ENCODE results near the gene THAP7.
A peak's percentile ranks its signal among the peaks of the same experiment; 100 is the strongest.
"Not testable (repeated sequence)": the region's sequence is repeated elsewhere in the genome, so short reads cannot be mapped to it uniquely, and the experiment has no call there.

Gene THAP7, protein sequence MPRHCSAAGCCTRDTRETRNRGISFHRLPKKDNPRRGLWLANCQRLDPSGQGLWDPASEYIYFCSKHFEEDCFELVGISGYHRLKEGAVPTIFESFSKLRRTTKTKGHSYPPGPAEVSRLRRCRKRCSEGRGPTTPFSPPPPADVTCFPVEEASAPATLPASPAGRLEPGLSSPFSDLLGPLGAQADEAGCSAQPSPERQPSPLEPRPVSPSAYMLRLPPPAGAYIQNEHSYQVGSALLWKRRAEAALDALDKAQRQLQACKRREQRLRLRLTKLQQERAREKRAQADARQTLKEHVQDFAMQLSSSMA

DNA sequence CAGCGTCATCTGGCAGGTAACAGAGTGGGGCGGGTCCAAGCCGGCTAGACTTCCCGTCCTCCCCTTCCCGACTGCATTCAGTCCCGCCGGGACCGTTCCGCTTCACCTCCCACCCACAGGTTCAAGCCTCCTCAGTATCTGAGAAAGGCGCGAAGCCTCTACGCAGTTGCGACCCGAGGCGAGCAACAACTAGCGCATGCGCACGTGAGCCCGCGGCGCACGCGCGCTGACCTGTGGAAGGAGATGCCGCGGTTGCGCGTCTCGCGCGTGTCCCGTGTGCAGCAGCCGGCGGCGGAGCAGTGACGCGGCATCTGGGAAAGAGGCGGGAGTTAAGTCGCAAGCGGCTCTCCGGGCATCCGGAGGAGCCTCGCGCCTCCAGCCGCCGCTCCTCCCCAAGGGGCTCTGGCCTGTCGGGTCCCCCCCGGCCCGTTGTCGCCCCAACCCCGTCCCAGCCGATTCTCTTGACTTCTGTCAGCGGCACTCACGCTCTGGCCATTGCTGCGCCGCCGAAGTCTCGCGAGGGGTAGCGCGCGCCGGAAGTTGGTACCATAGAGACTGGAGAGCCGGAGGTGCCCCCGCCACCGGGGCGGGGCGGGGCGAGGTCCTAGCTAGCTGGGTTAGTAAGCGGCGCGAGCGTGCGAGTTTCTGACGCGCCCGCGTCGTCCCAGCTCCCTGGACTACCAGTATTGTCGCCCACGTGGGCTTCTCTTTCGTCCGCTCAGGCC is at the start of gene THAP7:
TSS of gene THAP7 (minus strand) at position 518 of the 725 bp plus-strand sequence. CDS start at position 311, 207 bp downstream.
- no peaks in the 10 kb centered on the region for H3K27me3 Mint-ChIP-seq
- H3K27ac Mint-ChIP-seq, result peak within 1 kb of the TSS; percentile 97 to 98
- peaks cover 43% of the 10 kb centered on the region for H3K4me1 Mint-ChIP-seq
- ATAC-seq (peak; percentile 95), DNase-seq (peak; percentile 97)
- H3K4me3 Mint-ChIP-seq, result peak within 1 kb of the TSS; percentile 93 to 98
- no peaks in the 10 kb centered on the region for H3K9me3 Mint-ChIP-seq

DNA sequence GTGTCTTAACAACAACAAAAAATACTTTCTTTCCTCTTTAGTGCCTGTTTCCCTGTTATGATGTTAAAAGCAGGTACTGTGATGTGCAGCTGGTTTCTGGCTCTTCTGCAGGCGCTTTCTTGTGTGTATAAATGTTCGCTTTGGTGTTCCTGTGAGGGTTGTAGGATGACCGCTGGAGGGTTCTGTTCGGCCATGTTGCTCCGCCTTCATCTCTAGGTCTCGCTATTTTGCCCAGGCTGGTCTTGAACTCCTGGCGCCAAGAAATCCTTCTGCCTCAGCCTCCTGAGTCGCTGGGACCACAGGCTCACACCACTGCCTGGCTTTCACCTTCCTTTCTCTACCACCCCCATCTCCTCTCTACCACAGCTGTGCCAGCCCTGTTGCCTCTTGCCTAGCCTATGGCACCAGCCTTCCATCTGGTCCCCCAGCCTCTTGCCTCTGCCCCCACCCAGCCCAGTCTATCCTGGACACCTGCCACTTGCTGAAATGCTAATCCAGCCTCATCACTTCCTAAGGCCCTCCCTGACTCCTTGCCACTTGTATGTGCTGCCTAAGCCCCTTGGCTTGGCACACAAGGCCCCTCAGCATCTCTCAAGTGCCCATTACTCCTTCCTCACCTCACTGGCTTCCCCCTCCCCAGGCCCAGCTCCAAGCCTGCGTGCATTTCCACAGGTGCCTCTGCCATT is 49.4 kb upstream of the THAP7 start:
- H3K27me3 Mint-ChIP-seq, result peaks cover 13% of the 10 kb centered on the region
- H3K27ac Mint-ChIP-seq, result peak overlapping the region in 1 of 2 donors; percentile 43
- DNase-seq, result no peak
- no peak for ATAC-seq
- no peak overlapping the region for H3K4me3 Mint-ChIP-seq
- no peaks in the 10 kb centered on the region for H3K9me3 Mint-ChIP-seq
- peaks cover 33% of the 10 kb centered on the region for H3K4me1 Mint-ChIP-seq

DNA sequence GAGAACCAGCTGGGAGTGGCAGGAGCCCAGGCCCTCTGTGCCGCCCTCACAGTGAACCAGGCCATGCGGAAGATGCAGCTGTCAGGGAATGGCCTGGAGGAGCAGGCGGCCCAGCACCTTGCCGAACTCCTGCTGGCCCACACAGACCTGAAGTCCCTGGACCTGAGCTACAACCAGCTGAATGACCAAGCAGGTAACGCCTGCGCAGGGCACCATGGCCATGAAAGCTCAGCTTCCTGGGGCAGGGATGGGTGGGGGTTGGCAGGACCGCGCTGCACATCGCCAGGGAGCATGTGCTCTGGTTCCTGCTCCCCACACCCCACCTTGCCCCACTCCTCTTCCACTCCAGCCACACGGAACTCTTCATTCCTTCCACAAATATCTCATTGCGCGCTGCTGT is 47.0 kb upstream of the THAP7 start:
- Mint-ChIP-seq H3K4me1 (peaks cover 32% of the 10 kb centered on the region), H3K27me3 (peaks cover 18% of the 10 kb centered on the region)
- H3K4me3 Mint-ChIP-seq, H3K27ac Mint-ChIP-seq, DNase-seq, ATAC-seq, H3K9me3 Mint-ChIP-seq: not testable (repeated sequence)

DNA sequence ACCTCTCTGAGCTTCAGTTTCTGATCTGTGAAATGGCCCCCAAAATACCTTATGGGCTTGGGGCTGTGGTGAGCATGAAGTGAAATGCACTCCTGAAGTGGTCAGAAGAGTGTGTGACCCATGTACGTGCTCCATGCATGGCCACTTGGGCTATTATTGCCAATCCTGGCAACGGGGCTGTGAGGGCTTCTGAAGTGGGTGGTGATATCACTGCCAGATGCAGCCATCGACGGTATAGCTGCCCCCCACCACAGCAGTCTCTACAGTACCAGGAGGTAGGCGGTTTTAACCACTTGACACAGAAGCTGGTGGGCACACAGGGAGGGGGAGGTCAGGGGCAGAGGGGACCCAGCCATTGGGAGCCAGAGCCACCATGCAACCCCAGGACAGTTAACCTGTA is 46.5 kb upstream of the THAP7 start:
- not testable (repeated sequence) for H3K4me3 Mint-ChIP-seq, H3K9me3 Mint-ChIP-seq, ATAC-seq, DNase-seq, H3K27ac Mint-ChIP-seq
- H3K27me3 Mint-ChIP-seq, result peaks cover 23% of the 10 kb centered on the region
- peaks cover 37% of the 10 kb centered on the region for H3K4me1 Mint-ChIP-seq

DNA sequence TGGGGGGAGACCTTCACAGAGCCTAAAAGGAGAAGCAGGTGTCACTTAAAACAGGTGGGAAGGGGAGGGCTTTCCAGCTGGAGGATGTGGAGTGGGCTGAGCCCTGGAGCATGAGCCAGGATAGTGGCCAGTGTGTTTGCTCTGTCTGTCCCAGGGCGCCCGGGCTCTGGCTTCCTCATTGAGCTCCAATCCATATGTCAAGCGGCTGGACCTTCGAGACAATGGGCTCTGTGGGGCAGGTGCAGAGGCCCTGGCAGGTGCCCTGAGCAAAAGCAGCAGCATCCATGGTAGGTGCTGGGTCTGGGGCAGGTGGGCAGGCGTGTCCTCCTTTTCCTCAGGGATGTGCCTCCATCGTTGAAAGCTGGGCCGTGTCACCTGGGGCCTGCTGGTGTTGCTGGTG is 45.8 kb upstream of the THAP7 start:
- Mint-ChIP-seq H3K4me1 (peaks cover 43% of the 10 kb centered on the region), H3K27me3 (peaks cover 30% of the 10 kb centered on the region), H3K9me3 (no peaks in the 10 kb centered on the region), H3K4me3 (no peak overlapping the region), H3K27ac (no peak overlapping the region)
- ATAC-seq, result no peak
- no peak for DNase-seq

DNA sequence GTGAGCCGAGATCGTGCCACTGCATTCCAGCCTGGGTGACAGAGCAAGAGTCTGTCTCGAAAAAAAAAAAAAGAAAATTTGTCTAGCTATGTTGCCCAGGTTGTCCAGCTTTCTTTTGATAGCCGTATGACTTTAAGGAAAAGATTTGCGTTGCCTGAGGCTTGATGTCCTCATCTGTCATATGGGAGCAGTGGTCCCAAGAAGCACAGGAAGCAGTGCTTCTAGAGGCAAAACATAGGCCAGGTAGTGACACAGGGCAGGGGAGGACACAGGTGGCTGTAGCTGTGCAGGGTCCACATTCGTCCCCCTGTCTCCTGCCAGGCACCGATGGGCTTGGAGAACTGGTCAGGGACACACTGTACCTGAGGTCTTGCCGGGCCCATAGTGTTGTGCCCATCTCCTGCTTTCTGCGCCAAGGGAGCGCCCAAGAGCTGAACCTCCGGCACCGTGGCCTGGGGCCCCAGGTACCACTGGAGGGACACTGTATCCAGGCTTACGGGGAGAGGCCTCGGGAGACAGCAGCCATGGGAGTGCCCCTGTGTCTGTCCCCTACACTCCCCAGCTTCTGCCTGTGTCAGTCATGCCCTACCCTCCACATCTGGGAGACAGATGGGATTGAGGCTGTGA is 45.2 kb upstream of the THAP7 start:
- DNase-seq (no peak), ATAC-seq (no peak)
- peaks cover 42% of the 10 kb centered on the region for H3K4me1 Mint-ChIP-seq
- peaks cover 36% of the 10 kb centered on the region for H3K27me3 Mint-ChIP-seq
- no peak overlapping the region for H3K4me3 Mint-ChIP-seq
- H3K27ac Mint-ChIP-seq, result no peak overlapping the region
- H3K9me3 Mint-ChIP-seq, result no peaks in the 10 kb centered on the region

DNA sequence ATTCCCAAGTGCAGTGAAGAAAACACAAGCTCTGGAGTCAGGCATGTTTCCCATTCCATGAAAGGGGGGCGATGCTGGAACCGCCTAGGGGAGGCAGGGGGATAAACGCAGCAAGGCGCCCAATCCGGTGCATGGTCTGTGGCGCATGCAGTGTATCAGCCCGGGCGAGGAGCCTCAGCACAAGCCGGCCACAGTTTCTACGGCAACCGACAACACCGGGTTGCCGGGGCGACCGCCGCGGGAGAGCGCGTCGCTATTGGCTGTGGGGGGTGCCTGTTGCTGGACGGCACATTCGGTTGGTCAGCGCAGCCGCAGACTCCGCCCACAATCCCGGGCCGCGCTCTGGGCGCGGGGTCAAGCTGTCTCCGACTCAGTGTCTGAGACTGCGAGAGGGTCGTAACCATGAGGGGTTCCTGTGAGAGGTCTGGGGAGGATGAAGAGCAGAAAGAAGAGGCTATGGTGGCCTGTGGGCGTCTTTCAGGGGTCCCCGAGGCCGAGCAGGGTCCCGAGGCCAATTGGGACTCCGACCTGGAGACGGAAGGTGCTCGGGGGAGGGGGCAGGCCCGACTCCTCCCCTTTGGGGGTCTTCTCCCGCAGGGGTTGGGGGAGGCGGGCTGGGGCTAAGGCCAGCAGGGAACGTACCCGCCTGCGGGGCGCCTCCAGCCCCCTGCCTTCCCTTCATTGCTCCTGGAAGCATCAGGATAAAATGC is 43.8 kb upstream of the THAP7 start, which contains the start of gene LRRC74B:
TSS of gene LRRC74B (plus strand) at position 362 of the 710 bp plus-strand sequence. CDS start at position 403, 41 bp downstream.
- Mint-ChIP-seq H3K4me3 (peak within 1 kb of the TSS; percentile 75 to 80), H3K4me1 (peaks cover 31% of the 10 kb centered on the region), H3K27me3 (peaks cover 41% of the 10 kb centered on the region), H3K9me3 (no peaks in the 10 kb centered on the region), H3K27ac (peak within 1 kb of the TSS; percentile 88 to 95)
- ATAC-seq (peak; percentile 98), DNase-seq (peak; percentile 65 to 77)

DNA sequence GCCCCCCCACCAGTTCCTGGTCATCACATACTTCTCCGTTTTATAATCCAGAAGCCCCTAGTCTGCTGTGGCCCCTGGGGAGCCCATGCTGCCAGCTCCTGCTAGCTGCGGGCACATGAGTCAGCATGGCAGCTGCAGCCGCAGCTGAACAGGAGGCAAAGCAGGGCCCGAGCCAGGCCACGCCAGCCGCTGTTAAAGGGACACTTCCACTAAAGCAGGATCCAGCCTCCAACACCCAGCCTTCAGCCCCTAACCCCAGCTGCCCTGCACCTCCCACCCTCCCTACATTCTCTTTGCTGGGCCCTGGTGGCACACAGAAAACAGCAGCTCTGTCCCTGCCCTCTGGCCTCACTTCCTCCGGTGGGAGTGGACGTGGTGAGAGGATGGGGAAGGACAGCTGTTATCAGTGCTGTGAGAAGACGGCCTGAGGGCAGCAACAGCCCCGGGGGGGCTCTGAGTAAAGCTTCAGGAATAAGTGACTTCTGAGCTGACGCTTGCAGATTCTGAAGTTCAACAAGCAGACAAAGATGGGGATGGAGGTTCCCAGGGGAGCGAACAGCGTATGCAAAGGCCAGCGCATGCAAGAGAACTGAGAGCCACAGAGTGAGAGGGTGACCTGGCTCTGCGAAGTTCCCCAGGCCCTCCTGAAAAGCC is 43.1 kb upstream of the THAP7 start:
- DNase-seq (no peak), ATAC-seq (peak; percentile 36)
- Mint-ChIP-seq H3K27ac (peak overlapping the region in 1 of 2 donors; percentile 95), H3K9me3 (no peaks in the 10 kb centered on the region), H3K27me3 (peaks cover 41% of the 10 kb centered on the region), H3K4me3 (peak overlapping the region; percentile 75 to 80), H3K4me1 (peaks cover 31% of the 10 kb centered on the region)

DNA sequence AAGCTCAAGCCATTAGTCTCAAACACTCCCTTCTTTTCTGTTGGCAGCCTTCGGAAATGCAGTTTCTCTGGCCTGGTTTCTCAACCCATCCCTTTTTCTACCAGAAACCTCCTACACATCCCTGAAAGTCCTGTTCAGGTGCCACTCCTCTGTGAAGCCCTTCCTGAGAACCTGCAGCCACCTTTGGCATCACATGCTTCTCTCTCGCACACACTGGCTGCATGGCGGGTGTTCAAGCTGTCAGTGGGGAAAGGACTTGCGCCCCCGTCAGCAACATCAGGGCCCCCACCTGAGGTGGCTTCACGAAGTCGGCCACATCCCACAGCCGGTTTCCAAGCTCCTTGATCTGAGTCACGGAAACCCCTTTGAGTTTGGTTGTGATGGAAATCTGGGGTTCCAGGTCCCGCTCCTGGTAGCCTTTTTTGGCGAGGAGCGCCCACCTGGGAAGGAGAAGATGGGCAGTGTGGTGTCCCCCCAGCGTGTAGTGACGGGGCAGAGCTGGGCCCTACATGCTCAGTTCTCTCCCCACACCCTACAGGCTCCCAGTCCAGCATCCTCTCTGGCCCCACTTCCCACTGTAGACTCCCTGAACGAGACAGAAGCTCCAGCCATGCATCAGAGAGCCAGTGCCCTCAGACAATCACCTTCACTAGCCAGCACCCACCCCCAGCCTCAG is 42.1 kb upstream of the THAP7 start:
- ATAC-seq (no peak), DNase-seq (no peak)
- H3K4me1 Mint-ChIP-seq, result peaks cover 31% of the 10 kb centered on the region
- peak overlapping the region in 1 of 2 donors; percentile 6 for H3K27ac Mint-ChIP-seq
- peaks cover 41% of the 10 kb centered on the region for H3K27me3 Mint-ChIP-seq
- H3K9me3 Mint-ChIP-seq, result no peaks in the 10 kb centered on the region
- H3K4me3 Mint-ChIP-seq, result no peak overlapping the region

DNA sequence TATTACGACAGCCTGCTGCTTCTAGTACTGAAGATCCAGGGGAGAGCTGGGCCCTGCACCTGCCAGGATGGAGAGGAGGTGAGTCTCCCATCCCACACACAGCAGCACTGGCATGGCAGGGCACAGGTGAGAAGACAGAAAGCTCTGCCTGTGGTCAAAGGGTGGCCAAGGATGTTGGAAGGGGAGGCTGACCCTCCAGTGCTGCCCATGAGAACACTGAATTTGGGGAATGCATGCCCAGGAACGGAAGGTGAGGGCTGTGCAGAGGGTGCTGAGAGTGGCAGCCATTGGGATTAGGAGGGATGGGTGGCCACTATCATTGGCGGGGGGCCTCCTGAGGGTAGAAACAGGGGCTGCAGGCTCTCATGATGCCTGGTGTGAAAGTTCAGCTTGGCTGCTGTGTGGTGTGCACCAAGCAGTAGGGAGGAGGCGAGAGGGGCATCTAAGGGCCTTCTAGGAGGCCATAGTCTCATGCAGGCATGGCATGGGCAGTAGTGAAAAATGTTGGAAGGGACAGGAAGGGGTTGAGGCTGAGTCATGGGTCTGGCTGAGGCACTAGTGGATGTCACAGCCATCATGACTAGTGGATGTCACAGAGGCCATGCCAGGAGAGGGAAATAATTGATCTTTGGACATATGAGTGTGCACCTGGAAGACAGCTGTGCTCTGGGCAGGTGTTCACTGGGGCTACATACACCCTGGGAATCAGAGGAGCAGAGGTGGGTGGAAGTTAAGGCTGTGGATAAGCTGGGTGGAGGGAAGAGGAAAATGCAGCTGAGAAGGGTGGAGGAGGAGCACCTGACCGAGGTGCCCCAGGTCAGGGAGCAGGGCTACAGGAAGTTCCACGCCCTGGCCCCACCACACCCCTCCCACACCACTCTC is 41.3 kb upstream of the THAP7 start:
- Mint-ChIP-seq H3K27me3 (peaks cover 41% of the 10 kb centered on the region), H3K9me3 (no peaks in the 10 kb centered on the region), H3K4me3 (no peak overlapping the region), H3K4me1 (peaks cover 31% of the 10 kb centered on the region), H3K27ac (peak overlapping the region in 1 of 2 donors; percentile 48)
- no peak for ATAC-seq
- DNase-seq, result no peak

DNA sequence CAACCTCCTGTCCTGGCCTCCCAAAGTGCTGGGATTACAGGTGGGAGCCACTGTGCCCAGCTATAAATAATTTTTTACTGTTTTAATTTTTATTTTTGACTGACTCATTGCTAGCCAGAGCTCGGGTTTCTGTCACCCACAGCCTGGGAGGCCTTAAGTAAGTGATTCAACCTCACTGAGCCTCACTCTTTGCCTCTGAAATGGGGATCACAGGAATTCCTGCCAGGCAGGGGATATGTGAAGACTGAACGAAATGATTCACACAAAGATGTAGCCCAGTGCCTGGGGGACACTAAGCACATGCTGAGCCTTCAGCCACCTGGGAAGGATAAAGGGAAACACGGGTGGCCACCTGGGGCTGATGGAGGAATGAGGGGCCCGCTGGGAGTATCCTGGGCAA is 40.0 kb upstream of the THAP7 start:
- Mint-ChIP-seq H3K27ac (no peak overlapping the region), H3K27me3 (peaks cover 41% of the 10 kb centered on the region), H3K4me1 (peaks cover 31% of the 10 kb centered on the region), H3K9me3 (no peaks in the 10 kb centered on the region), H3K4me3 (no peak overlapping the region)
- DNase-seq (no peak), ATAC-seq (no peak)

DNA sequence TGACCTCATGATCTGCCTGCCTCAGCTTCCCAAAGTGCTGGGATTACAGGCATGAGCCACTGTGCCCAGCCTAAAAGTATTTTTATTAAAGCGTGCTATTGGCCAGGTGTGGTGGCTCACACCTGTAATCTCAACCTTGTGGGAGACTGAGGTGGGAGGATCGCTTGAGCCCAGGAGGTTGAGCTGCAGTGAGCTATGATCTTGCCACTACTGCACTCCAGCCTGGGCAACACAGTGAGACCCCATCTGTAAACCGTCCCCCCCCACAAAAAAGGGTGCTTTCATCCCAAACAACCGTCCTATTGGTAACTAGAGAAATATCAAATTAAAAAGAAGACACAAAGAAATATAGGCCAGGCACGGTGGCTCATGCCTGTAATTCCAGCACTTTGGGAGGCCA is 37.2 kb upstream of the THAP7 start:
- Mint-ChIP-seq H3K4me1 (peaks cover 12% of the 10 kb centered on the region), H3K27me3 (peaks cover 24% of the 10 kb centered on the region)
- not testable (repeated sequence) for DNase-seq, H3K4me3 Mint-ChIP-seq, H3K9me3 Mint-ChIP-seq, H3K27ac Mint-ChIP-seq, ATAC-seq

DNA sequence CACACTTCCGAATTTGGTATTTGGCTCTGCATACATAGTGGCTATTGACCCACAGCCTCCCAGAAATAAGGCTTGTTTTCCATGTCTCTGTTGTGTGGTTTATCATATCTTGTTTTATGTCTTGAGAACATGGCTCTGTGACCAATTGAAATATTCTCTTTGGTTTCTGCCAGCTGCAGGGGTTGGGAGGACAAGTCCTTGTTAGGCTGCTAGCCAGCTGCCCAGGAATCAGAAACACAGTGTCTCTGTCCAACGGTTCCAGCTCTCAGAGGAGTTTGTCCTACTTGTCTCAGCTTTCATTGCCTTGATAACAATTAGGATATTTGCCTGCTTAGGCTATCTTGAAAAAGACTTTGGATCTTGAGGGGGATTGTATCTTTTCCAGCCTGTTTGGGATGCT is 36.5 kb upstream of the THAP7 start:
- Mint-ChIP-seq H3K4me1 (peaks cover 5% of the 10 kb centered on the region), H3K27ac (no peak overlapping the region), H3K9me3 (no peaks in the 10 kb centered on the region), H3K27me3 (peaks cover 17% of the 10 kb centered on the region), H3K4me3 (no peak overlapping the region)
- DNase-seq, result no peak
- ATAC-seq, result no peak

Data from stimulated activated naive CD8-positive, alpha-beta T cell treated with anti-CD3 and anti-CD28 coated beads, Interleukin-15, amount 100 ng/mL, for 72 hours (primary cell).